Brain microvascular endothelial cell (primary cell): Measurements from ENCODE around the gene SPC25.

Source experiments
- DNase-seq: peaks from one replicate; pipeline ENCODE4 v3.0.0-alpha.2; 2020
- H3K27ac ChIP-seq: fragments of 250-450 bp; sonication (Bioruptor Pico); 2 replicates; pipeline ENCODE4 v1.5.1; 2020; ENCODE audit warnings: mild to moderate bottlenecking, moderate library complexity
- H3K27me3 ChIP-seq: fragments of 250-450 bp; sonication (Bioruptor Pico); replicated peaks from 2 replicates; pipeline ENCODE4 v1.5.1; 2020; ENCODE audit warnings: mild to moderate bottlenecking
- H3K36me3 ChIP-seq: fragments of 250-450 bp; sonication (Bioruptor Pico); replicated peaks from 2 replicates; pipeline ENCODE4 v1.5.1; 2020; ENCODE audit warnings: mild to moderate bottlenecking
- H3K4me3 ChIP-seq: 2 replicates; pipeline ENCODE4 v1.5.1; 2011; ENCODE audit warnings: low read depth, mild to moderate bottlenecking, control low read depth, low read length, moderate library complexity
- CTCF ChIP-seq: IDR thresholded peaks from 2 replicates; pipeline ENCODE4 v1.5.1; 2011; ENCODE audit warnings: low read depth, mild to moderate bottlenecking, moderate library complexity, low read length, control low read depth, inconsistent platforms; ENCODE audit errors: missing control alignments
- in situ Hi-C: cut with HindIII; loops from 2 replicates; pipeline ENCODE4 v1.10.0; 2017; ENCODE audit warnings: low sequenced_read_pairs, low pct_ligation_motif_present

SPC25 gene

DNA sequence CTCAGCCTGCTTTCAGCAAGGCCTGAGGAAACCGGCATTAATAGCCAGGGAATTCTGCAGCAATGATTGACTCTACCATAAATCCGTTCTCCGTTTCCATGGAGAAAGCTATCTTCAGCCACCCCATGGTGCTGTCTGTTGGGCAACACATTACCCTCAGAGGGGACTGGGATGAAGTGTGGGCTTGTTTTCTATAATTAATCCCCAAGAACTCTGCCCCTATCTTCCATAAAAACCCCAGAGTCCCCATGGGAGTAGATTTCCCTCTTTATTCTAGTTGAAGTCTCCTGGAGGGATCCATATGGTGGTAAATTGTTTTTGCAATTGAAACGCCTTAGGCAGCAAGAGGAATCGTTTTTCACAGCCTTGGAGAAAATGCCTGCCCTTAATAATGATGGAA lies 20.1 kb upstream of the SPC25 start:
- H3K27me3 ChIP-seq: peaks cover 14% of the 10 kb centered on the region

DNA sequence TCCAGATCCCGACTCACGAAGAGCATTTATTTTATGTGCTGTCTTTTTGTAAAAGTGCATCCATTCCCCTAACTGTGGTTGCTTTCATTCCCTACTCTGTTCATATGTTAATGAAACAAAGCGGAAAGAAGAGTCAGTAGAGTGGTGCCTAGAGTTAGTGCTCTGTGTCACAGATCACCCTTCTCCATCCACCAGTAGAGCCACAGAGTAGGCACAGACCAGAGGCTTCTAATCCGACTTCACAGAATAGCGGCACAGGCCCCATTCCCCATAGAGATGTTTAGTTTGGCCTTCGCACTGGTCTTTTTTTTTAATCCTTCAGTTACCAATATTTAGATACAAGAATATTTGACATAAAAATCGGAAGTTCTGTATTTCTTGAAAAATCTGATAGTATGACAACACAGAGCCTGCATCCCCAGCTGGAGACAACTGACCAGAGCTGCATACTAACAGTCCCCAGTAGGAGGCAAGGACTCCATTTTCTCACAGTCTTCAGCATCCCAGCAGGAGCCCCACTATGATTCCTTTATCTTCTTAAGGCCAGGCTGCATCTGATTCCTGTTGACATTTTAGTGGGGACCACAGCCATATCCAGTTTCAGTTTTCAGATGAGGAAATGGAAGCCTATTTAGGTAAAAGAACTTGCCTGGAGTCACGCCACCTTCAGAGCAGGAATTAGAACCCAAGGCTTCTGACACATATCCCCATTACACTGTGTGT lies 17.9 kb upstream of the SPC25 start:
- no peak for TF ChIP-seq CTCF
- DNase-seq: no peak
- Histone ChIP-seq H3K27me3 (peaks cover 11% of the 10 kb centered on the region), H3K36me3 (no peaks in the 10 kb centered on the region), H3K4me3 (no peak overlapping the region), H3K27ac (no peak overlapping the region)
- in situ Hi-C loops: no loop called here

More for the DNA sequence above, 20.1 kb upstream of the SPC25 start:
- no peak for DNase-seq
- no peak for TF ChIP-seq CTCF
- Histone ChIP-seq H3K36me3 (no peaks in the 10 kb centered on the region), H3K27ac (no peak overlapping the region), H3K4me3 (no peak overlapping the region)
- in situ Hi-C loops: no loop called here

GRCh38 chr2:168904358-168904757 lies 14.1 kb upstream of the SPC25 start:
- in situ Hi-C loops: no loop called here

GRCh38 chr2:168903888-168904287 lies 13.7 kb upstream of the SPC25 start:
- Histone ChIP-seq H3K36me3 (no peaks in the 10 kb centered on the region), H3K4me3 (no peak overlapping the region), H3K27me3 (peaks cover 8% of the 10 kb centered on the region), H3K27ac (no peak overlapping the region)
- in situ Hi-C loops: no loop called here
- no peak for DNase-seq
- no peak for TF ChIP-seq CTCF

More at GRCh38 chr2:168904358-168904757, 14.1 kb upstream of the SPC25 start:
- no peak for DNase-seq
- Histone ChIP-seq H3K4me3 (no peak overlapping the region), H3K36me3 (no peaks in the 10 kb centered on the region), H3K27ac (no peak overlapping the region), H3K27me3 (peaks cover 8% of the 10 kb centered on the region)
- TF ChIP-seq CTCF: no peak

DNA sequence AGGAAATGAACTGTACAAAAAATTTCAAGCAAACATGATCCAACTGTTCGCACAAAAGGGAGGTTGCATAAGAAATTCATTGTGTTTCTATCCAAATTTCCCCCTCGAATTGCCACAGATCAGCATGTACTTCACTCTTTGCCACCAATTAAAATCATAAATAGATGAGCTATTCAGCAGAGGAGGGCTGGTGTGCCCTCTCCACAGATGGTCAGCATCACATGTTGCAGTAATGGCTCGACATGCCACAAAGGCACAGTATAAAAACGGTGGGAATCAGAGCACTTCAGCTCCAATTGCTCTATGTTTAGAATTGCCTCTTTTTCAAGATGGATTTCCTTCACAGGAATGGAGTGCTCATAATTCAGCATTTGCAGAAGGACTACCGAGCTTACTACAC lies 10.8 kb upstream of the SPC25 start, which contains the start of gene G6PC2:
Gene G6PC2 (plus strand): TSS at position 289 of the 400 bp plus-strand sequence. CDS start 41 bp downstream, at position 330.
- Histone ChIP-seq H3K36me3 (no peaks in the 10 kb centered on the region), H3K27ac (no peak within 1 kb of the TSS), H3K4me3 (no peak within 1 kb of the TSS), H3K27me3 (peaks cover 4% of the 10 kb centered on the region)
- no peak for TF ChIP-seq CTCF
- DNase-seq: no peak
- in situ Hi-C loops: no loop called here

- Histone ChIP-seq H3K36me3 (no peaks in the 10 kb centered on the region), H3K27me3 (peaks cover 4% of the 10 kb centered on the region), H3K27ac (no peak overlapping the region), H3K4me3 (no peak overlapping the region)
- TF ChIP-seq CTCF: no peak
- DNase-seq: no peak
- in situ Hi-C loops: no loop called here
Measured at GRCh38 chr2:168897449-168897848, 7.2 kb upstream of the SPC25 start.
